ENCODE measurements around the gene EZH2. TPM values are rescaled to one million over a fixed set of nuclear protein-coding genes. Genes with fewer than 3 reads are reported as not detected.

The EZH2 gene
- total RNA-seq, 2 donors from 2014 or later: 9.3 to 13.4 TPM

DNA sequence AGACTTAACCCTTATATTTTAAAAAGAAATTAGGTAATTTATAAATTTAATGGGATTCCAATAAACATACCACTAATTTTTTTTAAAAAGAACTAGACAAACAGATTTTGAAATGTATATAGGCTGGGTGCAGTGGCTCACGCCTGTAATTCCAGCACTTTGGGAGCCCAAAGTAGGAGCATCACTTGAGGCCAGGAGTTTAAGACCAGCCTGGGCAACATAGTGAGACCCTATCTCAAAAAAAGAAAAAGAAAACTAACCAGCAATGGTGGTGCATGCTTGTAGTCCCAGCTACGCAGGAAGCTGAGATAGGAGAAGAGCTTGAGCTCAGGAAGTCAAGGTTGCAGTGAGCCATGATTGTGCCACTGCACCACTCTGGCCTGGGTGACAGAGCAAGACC lies 62.7 kb downstream of the EZH2 start:
- intact Hi-C loops (cut with DNase I, micrococcal nuclease): no loop called here
- ATAC-seq (no peak), DNase-seq (no peak)

DNA sequence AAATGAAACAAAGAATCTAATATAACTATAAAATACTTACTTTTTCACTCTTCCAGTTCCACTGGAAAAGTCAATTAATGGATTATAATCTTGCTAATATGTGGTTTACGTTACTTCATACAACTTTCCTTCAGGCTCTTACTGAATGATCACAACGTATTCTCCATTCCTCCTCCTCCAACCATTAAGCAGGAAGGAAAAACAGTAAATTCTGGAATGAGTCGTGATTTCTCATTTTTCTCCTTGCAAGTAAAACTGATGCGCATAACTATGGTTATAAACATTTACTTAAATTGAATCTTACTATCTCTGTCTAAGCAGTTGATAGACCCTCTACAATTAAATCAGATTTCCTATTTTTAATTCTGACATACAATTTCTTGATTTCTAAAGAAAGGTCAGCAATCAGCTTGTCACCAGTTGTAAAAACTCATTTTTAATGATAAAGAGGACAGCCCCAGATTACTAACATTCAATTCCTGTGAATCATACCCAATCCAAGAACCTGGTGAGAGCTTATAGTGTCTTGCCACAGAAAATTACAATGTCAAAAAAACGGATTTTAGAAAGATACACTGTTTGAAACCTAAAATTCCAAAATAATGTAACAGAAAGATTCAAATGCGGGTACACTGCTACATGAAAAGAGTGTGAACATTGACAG lies 64.3 kb downstream of the EZH2 start:
- no peak for ATAC-seq
- no peak for DNase-seq
- intact Hi-C loops (cut with DNase I, micrococcal nuclease): no loop called here

DNA sequence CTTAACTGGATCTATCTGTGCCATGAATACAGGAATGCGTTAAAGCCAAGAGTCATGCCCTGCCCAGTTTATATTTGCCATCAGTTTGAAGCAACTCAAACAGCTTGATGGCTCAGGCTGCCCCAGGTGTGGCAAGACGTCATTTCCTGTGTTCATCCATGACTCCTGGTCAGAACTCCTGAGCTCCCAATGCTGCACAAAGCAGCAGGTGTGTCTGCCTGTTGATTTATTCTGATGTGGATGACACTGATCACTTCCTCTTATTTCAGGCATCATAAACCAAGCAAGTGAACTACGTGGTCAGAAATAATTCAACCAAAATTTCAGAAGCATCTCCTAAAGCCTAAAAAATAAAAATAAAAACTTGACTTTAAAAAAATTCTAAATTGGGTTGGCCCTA lies 68.5 kb downstream of the EZH2 start:
- intact Hi-C loops (cut with DNase I, micrococcal nuclease): no loop called here
- ATAC-seq: peak; percentile 93
- DNase-seq: peak; percentile 20 to 53

DNA sequence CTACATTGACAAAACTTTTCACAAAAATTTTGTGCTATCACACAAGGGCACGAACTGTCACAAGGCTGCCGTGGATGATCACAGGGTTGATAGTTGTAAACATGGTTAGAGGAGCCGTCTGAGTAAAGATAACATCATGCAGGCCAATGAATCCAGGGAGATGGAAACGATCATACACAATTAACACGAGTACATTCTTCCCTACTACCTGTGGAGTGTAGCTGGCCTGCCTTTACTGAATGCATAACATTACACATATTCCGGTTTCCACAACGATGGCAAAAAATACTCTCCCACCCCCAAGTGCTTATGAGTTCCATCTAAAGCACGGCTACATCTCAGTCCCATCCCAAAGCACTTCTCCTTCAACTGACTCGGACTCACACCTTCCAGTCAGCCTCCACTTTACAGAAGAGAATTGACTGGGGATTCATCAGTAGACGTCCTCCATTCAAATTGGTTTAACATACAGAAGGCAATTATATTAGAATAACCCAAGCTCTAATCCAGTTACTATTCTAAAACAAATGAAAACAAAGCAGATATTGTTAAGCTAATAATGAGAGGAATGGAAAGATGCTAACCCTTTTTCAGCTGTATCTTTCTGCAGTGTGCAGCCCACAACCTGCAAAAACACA lies 69.0 kb downstream of the EZH2 start:
- ATAC-seq: no peak
- no peak for DNase-seq
- intact Hi-C loops (cut with DNase I, micrococcal nuclease): no loop called here

DNA sequence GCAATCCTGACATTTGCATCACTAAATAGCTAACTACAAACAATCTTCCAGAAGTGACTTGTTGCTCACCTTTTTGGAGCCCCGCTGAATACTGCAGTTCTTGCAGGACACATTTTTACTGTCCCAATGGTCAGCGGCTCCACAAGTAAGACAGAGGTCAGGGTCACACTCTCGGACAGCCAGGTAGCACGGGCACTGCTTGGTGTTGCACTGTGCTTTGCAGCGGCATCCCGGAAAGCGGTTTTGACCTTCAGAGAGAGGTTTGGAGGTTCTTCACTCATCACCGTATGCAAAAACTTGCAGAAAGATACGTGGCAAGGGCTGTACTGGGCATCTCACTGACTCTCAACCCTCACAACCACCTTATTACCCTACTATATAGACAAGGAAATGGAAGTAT lies 70.2 kb downstream of the EZH2 start:
- ATAC-seq (no peak), DNase-seq (no peak)
- intact Hi-C loops (cut with DNase I, micrococcal nuclease): no loop called here

DNA sequence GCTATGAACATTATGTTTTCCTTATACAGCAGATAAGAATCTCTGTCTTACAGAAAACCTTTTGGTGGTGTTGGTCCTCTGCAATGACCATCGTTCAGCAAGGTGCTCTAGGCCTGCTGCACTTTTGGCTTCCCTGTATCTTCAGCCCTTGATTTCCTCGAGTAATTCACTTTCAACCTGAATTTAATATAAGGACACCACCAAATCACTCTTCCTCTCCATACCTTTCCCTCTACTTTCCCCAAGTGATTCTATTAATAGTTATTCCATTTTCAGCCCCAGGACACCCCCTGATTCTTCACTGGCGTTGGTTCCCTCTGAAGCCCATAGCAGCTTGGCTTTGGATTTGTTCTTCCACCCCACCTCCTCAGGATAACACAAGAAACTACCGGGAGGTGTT lies 72.2 kb downstream of the EZH2 start:
- ATAC-seq (no peak), DNase-seq (no peak)
- intact Hi-C loops (cut with DNase I, micrococcal nuclease): no loop called here

DNA sequence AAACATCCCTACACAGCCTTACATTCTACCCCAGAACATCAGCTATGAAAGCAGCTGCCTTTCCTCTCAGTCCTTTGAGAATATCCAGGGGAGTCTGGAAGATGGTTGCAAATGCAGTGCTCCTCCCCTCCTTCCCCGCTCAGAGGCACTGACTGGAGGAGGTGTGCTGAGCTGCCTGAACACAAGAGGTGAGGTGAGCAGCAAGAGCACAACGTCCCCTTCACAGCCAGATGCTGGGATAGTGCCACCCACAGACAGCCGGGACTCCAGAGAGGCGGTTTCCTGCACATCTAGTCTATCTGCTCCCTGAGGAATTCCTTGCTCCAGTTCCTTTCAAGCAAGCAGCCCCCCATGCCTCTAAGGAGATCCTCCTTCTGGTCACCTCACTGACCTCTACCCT lies 74.2 kb downstream of the EZH2 start:
- intact Hi-C loops (cut with DNase I, micrococcal nuclease): no loop called here
- ATAC-seq (no peak), DNase-seq (no peak)

DNA sequence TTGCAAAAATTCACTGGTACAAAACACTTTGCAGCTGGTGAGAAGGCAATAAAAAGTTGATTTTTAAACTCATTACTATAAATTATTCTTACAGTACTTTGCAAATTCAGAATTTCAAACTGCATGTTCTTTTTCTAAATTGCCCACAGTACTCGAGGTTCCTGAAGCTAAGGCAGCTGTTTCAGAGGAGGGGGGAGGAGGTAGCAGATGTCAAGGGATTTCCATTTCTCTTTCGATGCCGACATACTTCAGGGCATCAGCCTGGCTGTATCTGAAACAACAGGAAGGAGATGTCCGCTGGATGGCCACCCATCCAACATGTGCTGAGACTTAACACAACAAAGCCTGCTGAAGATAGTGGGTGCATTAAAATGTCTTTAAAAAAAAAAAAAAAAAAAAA lies 76.7 kb downstream of the EZH2 start:
- intact Hi-C loops (cut with DNase I, micrococcal nuclease): no loop called here
- ATAC-seq: no peak

DNA sequence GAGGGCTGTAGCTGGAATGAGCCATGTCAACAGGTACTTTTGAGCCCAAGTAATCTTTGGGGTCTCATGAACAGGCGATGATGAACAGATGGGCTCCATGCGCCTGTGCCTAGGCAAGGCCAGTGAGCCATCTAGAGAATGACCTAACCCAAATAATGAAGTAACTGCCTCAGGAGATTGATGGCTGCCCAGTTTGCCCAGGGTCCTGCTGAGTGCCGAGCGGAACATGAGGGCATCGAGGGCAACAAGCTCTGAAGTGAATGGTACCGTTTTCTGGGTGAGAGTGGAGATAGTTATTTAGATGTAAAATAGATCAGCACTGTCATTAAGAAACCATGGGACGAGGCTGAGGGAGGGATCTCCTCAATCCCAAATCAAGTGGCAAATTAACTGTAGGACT lies 77.9 kb downstream of the EZH2 start:
- ATAC-seq (no peak), DNase-seq (no peak)
- intact Hi-C loops (cut with DNase I, micrococcal nuclease): no loop called here

More for the DNA sequence above, 76.7 kb downstream of the EZH2 start:
- DNase-seq: no peak

DNA sequence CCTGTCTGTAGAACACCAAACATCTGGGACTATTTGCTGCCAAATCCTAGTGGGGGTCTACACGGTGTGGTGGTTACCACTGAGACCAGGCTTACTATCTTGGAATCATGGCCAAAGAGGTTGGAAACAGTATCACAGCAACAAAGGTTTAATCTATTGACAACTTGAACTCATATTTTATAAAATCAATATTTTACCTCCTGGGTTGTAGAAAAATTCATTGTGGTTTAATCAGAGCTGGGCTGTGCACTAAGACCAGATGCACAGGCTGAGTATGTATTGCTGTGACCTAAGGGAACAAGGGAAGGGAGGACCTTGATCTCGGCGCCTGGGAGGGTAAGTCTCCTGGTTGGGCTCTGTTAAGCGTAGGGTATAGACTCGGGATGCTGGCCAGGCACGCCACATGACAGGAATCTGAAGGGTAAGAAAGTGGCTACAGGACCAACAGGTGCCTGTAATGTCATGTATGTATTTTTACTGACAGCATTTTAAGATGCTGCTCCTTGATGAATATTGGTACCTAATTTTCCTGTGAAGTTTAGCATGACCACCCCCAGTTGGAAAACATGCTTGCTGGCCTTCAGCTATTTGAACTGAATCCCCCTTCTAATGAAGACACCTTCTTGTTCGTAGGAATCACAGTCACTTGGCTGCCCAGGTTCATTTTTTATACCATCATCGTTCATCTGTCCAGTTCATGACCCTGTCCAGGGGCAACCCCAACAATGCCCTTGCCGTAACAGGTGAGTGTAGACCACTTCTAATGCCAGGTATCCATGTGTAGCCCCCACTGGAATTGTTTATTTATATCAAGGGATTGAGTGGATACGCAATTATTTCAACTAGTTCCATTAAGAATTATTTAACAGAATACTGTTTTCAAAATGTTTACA lies 79.5 kb downstream of the EZH2 start:
- ATAC-seq: no peak
- no peak for DNase-seq
- intact Hi-C loops (cut with DNase I, micrococcal nuclease): no loop called here

DNA sequence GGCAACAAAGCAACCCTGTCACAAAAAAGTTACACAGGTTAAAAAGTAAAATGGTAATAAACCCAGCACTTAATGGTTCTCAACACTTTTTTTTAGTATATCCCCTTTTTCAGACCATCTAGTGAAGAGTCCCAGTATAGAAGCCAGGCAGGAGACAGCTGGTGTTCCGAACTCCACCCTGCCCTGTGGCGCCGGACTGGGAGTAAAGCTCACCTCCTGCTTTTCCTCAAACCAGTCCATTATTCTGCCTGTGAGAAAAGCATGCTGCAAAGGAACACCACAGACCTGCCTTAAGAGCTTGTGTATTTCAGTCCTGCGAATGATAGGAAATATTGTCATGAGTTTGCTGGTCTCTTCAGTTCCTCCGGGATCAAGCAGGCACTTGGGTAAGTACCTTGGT lies 81.0 kb downstream of the EZH2 start:
- ATAC-seq (no peak), DNase-seq (no peak)
- intact Hi-C loops (cut with DNase I, micrococcal nuclease): no loop called here

DNA sequence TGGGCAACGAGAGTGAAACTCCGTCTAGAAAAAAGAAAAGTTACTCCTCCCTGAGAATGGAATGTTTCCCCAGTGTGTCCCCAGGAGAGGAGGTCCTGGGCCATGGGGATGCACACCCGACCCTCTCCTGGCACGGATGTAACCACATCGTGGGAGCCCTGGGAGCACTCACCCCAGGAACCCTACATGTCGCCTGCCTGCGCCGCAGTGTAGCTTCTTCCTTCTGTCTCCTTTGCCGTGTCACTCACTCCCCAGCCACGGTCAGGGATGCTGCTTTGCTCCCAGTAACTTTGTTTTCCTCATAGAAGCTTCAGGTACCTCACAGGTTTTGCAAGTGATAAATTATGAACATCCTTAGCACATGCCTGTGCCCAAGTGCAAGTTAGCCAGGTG lies 82.0 kb downstream of the EZH2 start:
- DNase-seq (no peak), ATAC-seq (peak; percentile 24)
- intact Hi-C loops (cut with DNase I, micrococcal nuclease): no loop called here

DNA sequence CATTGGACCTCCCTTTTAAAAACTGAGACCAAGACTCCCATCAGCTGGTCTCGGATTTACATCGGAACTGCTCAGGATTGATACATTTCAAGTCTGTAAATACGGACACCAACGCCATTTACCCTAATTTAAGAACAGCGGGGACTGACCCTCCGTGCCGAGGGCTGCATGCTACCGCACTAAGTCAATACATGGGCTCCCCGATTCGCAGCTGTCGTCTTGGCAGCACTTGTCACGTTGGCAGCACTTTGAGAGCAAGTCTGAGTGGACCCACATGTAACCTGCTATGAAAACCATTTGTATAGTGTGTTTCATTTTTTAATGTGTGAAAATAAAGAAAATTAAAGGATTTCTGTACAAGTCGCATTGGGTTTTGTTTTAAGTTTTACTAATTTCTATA lies 83.4 kb downstream of the EZH2 start:
- ATAC-seq (no peak), DNase-seq (no peak)
- intact Hi-C loops (cut with DNase I, micrococcal nuclease): no loop called here

DNA sequence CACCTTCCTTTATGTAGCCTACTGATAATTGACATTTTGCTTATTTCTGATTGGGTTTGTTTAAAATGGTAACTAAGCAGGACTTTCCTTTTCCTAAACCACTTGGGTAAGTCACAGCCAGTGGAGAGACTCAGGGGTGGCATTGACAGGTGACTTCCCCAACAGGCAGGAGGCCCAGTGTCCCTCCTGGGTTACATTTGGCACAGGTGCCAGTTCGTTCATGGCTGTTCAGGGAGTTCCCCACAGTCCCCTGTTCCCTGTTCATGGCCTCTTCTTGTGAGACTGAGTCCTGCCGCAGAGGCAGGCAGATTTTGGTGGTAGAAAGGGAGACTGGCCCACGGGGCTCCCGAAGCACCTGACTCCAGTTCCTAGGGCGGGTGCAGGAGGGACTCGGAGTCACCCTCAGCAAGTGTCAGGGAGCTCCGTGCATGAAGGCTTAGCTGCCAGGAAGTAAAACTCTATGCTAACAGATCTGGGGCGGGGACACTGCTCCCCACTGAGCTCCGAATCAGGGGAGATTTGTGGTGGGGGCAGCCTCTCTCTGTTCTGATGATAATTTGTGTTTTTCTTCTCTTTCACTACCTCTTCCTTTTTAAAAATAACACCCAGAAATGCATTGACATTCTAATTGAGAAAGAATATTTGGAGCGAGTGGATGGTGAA lies 84.1 kb downstream of the EZH2 start:
- DNase-seq (no peak), ATAC-seq (no peak)
- intact Hi-C loops (cut with DNase I, micrococcal nuclease): no loop called here

DNA sequence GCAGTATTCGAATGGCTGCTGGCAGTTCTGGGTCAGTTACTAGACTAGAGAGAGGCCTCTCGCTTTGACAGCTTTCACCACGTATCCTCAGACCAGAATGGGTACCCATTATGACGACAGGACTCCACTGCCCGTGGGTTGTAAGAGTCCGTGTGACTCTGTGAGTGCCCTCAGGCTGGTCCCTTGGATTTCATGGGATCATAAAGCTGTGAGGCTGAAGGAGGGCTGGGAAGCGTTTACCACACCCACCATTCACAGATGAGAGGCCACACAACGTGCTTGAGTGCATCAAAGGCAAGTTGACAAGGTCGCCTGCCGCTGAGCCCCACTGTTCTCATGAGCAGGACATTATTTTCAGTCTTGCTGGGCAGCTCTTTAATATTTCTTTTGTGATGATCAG lies 87.2 kb downstream of the EZH2 start:
- no peak for DNase-seq
- intact Hi-C loops (cut with DNase I, micrococcal nuclease): no loop called here
- ATAC-seq: no peak

DNA sequence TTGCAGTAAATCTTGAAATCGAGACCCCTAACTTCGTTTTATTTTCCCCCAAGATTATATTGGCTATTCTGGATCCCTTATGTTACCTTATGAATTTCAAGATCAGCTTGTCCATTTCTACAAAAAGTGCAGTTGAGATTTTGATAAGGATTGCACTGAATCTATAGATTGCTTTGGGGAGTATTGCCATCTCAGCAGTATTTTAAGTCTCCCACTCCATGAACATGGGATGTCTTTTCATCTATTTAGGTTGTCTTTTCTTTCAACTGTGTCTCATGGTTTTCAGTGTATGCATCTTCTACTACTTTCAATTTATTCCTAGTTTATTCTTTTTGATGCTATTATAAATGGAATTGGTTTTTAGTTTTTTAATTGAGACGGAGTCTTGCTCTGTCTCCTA lies 89.6 kb downstream of the EZH2 start:
- intact Hi-C loops (cut with DNase I, micrococcal nuclease): no loop called here
- no peak for ATAC-seq

DNA sequence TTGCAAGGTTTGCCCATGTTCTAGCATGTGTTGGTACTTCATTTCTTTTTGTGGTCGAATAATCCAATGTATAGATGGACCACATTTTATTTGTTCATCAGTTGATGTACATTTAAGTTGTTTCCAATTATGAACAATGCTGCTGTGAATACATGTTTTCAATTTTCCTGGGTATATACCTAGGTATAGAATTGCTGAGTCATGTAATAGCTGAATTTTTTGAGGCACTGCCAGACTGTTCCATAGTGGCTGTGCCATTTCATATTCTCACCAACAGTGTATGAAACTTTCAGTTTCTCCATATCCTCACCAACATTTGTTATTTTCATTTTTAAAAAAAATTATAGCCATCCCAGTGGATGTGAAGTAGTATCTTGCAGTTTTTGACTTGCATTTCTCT lies 90.5 kb downstream of the EZH2 start:
- intact Hi-C loops (cut with DNase I, micrococcal nuclease): no loop called here
- DNase-seq: no peak
- ATAC-seq: no peak

More for the DNA sequence above, 89.6 kb downstream of the EZH2 start:
- DNase-seq: no peak

DNA sequence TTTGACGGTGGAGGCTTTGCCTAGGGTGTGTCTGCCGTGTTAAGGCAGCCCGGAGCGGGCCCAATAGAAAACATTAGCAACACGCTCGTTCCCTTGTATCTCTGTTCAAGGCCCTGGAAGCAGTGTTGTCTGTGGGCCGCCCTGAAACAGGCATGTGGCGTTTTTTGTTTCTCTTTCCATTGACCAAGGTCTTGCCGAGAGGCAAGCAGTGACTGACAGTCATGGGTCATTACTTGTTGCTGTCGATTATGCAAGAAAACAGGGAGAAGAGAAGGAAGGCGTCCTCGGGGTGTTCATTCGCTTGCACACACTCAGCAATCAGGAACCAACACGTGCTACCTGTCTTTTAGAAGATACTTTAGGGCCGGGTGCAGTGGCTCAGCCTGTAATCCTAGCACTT lies 92.5 kb downstream of the EZH2 start:
- ATAC-seq: no peak
- no peak for DNase-seq
- intact Hi-C loops (cut with DNase I, micrococcal nuclease): no loop called here

DNA sequence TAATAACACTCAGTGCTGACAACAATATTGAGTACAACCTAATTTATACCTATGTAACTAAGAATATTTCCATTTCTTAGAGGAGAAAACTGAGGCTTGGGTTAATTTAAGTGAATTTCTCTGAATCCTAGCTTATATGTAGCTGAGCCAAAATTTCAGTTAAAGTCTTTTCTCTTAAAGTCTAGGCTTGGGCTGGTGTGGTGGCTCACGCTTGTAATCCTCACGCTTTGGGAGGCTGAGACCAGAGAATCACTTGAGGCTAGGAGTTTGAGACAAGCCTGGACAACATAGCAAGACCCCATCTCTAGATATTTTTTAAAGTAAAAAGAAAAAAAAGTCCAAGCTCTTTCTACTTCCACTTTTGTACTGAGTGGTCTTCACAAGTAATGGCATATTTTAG lies 93.2 kb downstream of the EZH2 start:
- DNase-seq: no peak
- intact Hi-C loops (cut with DNase I, micrococcal nuclease): no loop called here
- ATAC-seq: no peak
